Activated T-cell treated with anti-CD3 and anti-CD28 coated beads, Interleukin-2, amount 50 U/mL, for 72 hours (primary cell): ENCODE measurements around the gene GCFC2. TPM values are rescaled to one million over a fixed set of nuclear protein-coding genes. Genes with fewer than 3 reads are reported as not detected.
"Not testable (repeated sequence)": the region's sequence is repeated elsewhere in the genome, so short reads cannot be mapped to it uniquely, and the experiment has no call there.

ENCODE experiments used
- ATAC-seq, 2 donors: fragments of 150-1000 bp; cut with Tn5 transposase; replicated peaks in 1 of 2; 2 replicates each; pipeline ENCODE4 v1.10.0; 2021; ENCODE audit warnings: moderate library complexity in 2 of 2, mild to moderate bottlenecking in 1 of 2
- DNase-seq, 2 donors: peaks; one replicate each; pipeline ENCODE4 v3.0.0; 2021 to 2022; ENCODE audit warnings: mixed read lengths in 1 of 2
- H3K27ac Mint-ChIP-seq: one replicate; pipeline ENCODE4 v1.8.0; 2022; ENCODE audit warnings: mild to moderate bottlenecking, moderate library complexity, mixed read lengths
- H3K27me3 Mint-ChIP-seq: one replicate; pipeline ENCODE4 v1.8.0; 2022; ENCODE audit warnings: low read depth, mixed read lengths
- H3K36me3 Mint-ChIP-seq, 2 donors: one replicate each; pipeline ENCODE4 v1.8.0; 2022; ENCODE audit warnings: mixed read lengths in 2 of 2, mild to moderate bottlenecking in 1 of 2; ENCODE audit not compliant: insufficient read depth in 2 of 2
- H3K4me1 Mint-ChIP-seq: one replicate; pipeline ENCODE4 v1.8.0; 2022; ENCODE audit warnings: low read depth, mixed read lengths
- H3K4me3 Mint-ChIP-seq, 2 donors: one replicate each; pipeline ENCODE4 v1.8.0; 2022; ENCODE audit warnings: mild to moderate bottlenecking in 2 of 2, mixed read lengths in 2 of 2, moderate library complexity in 2 of 2
- H3K9me3 Mint-ChIP-seq, 2 donors: one replicate each; pipeline ENCODE4 v1.8.0; 2022; ENCODE audit warnings: mixed read lengths in 2 of 2
- total RNA-seq, 2 donors: library from RNA; stranded (reverse); gene quantifications; one replicate each; pipeline ENCODE4 v1.2.3, GENCODE V29; 2022

The GCFC2 gene
- total RNA-seq, 2 donors from 2014 or later, result 18.4 to 19.9 TPM

DNA sequence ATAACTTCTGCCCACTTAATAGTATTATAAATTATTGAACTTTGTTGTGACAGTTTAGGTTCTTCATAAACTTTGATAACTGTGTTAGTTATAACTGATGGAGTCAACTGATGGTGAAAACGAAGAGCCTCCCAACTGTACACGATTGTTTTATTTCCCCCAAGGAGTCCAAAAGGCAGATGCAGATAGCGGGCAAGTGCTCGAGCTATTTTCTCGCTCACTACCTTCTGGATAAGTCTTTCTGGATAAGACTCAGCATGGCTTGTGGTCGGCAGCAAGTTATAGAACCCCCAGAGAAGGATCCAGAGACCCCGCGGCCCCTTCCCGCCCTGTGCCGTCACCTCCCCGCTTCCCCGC, 517 bp downstream of the GCFC2 start:
- peaks cover 17% of the 10 kb centered on the region for H3K4me1 Mint-ChIP-seq
- DNase-seq (no peak), ATAC-seq (no peak)
- H3K27me3 Mint-ChIP-seq, result no peaks in the 10 kb centered on the region
- H3K4me3 Mint-ChIP-seq, result peak overlapping the region; percentile 94 to 95
- peaks cover 2 to 4% of the 10 kb centered on the region in 2 donors for H3K36me3 Mint-ChIP-seq
- H3K9me3 Mint-ChIP-seq, result no peaks in the 10 kb centered on the region
- peak overlapping the region; percentile 93 for H3K27ac Mint-ChIP-seq

DNA sequence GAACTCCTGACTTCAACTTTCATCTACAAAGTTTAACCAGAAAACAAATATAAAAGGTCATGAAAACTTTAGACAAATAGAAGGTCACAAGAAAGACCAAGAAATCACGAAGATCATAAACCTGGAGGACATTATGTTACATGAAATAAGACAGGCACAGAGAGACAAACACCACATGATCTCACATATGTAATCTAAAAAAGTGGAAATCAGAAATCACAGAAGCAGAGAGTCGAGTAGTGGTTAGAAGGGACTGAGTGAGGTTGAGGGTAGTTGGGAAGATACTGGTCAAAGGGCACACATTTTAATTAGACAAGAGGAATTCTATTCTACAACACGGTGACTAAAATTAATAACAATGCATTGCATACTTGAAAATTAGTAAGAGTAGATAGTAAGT, 1.4 kb downstream of the GCFC2 start:
- peak overlapping the region; percentile 24 for H3K27ac Mint-ChIP-seq
- H3K36me3 Mint-ChIP-seq, result peaks cover 4 to 9% of the 10 kb centered on the region in 2 donors
- ATAC-seq (no peak), DNase-seq (no peak)
- peaks cover 17% of the 10 kb centered on the region for H3K4me1 Mint-ChIP-seq
- H3K27me3 Mint-ChIP-seq, result no peaks in the 10 kb centered on the region
- no peaks in the 10 kb centered on the region for H3K9me3 Mint-ChIP-seq
- peak overlapping the region; percentile 77 to 80 for H3K4me3 Mint-ChIP-seq

GRCh38 chr2:75707901-75708300, 2.8 kb downstream of the GCFC2 start:
- DNase-seq (no peak), ATAC-seq (no peak)
- H3K4me1 Mint-ChIP-seq, result peaks cover 17% of the 10 kb centered on the region
- H3K27me3 Mint-ChIP-seq, result no peaks in the 10 kb centered on the region
- peaks cover 4 to 13% of the 10 kb centered on the region in 2 donors for H3K36me3 Mint-ChIP-seq
- H3K4me3 Mint-ChIP-seq, result peak overlapping the region; percentile 46 to 78
- H3K9me3 Mint-ChIP-seq, result no peaks in the 10 kb centered on the region
- H3K27ac Mint-ChIP-seq, result peak overlapping the region; percentile 61

GRCh38 chr2:75705921-75706320, 4.8 kb downstream of the GCFC2 start:
- Mint-ChIP-seq H3K27ac (peak overlapping the region; percentile 73), H3K36me3 (peaks cover 7 to 18% of the 10 kb centered on the region in 2 donors), H3K4me3 (no peak overlapping the region), H3K9me3 (no peaks in the 10 kb centered on the region), H3K4me1 (peaks cover 23% of the 10 kb centered on the region), H3K27me3 (no peaks in the 10 kb centered on the region)
- no peak for ATAC-seq
- DNase-seq, result no peak

DNA sequence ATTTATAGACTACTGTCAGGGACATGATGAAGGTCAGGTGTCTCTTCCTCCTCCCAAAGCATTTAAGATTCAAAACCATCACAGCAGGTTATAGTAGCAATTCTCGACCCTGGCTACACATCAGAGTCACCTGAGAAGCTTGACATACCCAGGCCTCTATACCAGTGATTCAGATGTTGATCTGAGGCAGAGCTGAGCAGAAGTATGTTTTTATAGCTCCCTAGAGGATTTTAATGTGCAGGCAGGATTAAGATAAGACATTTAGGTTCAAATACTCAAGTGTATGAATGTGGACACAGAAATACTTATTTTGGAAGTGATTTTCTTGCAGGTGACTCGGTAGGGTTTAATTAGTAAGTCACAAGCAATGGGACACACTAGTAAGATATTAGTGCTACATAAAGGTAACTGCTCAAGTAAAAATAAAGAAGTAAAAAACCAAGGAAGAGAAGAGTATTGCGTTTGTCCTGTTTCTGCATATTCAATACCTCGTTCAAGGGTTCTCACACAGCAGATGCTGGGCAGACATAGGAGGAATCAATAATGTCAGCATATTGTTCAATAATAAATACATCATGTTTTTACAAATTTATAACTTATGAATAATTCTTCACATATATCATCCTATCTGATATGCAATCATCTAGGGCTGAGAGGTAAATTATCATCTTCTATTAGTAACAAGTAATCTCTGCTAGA, 7.0 kb downstream of the GCFC2 start:
- no peaks in the 10 kb centered on the region for H3K27me3 Mint-ChIP-seq
- no peak for ATAC-seq
- H3K27ac Mint-ChIP-seq, result no peak overlapping the region
- peaks cover 17% of the 10 kb centered on the region for H3K4me1 Mint-ChIP-seq
- no peaks in the 10 kb centered on the region for H3K9me3 Mint-ChIP-seq
- no peak overlapping the region for H3K4me3 Mint-ChIP-seq
- peaks cover 9 to 24% of the 10 kb centered on the region in 2 donors for H3K36me3 Mint-ChIP-seq
- DNase-seq, result no peak

- H3K4me3 Mint-ChIP-seq, result no peak overlapping the region
- no peaks in the 10 kb centered on the region for H3K27me3 Mint-ChIP-seq
- H3K9me3 Mint-ChIP-seq, result peaks cover 0 to under 1% of the 10 kb centered on the region in 2 donors
- H3K4me1 Mint-ChIP-seq, result peaks cover 7% of the 10 kb centered on the region
- peak in 1 of 2 donors; percentile 36 for ATAC-seq
- no peak for DNase-seq
- H3K27ac Mint-ChIP-seq, result peak overlapping the region; percentile 30
- H3K36me3 Mint-ChIP-seq, result peaks cover 9 to 33% of the 10 kb centered on the region in 2 donors
These were observed 8.1 kb downstream of the GCFC2 start for GRCh38 chr2:75702593-75702992.

DNA sequence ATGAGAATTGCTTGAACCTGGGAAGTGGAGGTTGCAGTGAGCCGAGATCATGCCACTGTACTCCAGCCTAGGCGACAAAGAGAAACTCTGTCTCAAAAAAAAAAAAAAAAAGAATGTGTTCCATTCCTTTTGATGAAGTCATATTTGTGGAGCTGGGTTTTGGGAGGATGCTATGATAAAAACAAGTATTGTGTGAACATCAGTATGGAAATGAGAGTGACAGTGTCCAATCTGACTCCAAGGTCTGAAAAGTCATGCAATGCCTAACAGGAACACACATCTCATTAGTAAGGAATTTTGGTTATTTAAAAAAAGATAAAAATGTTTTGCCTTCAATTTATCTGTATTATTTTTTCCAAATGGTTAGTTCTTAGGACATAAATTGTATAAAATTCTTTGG, 11.8 kb downstream of the GCFC2 start:
- H3K4me1 Mint-ChIP-seq, result peaks cover 6% of the 10 kb centered on the region
- DNase-seq, result no peak
- no peak overlapping the region for H3K4me3 Mint-ChIP-seq
- no peak overlapping the region for H3K27ac Mint-ChIP-seq
- no peaks in the 10 kb centered on the region for H3K27me3 Mint-ChIP-seq
- H3K36me3 Mint-ChIP-seq, result peaks cover 10 to 28% of the 10 kb centered on the region in 2 donors
- H3K9me3 Mint-ChIP-seq, result peaks cover 0 to 1% of the 10 kb centered on the region in 2 donors
- ATAC-seq, result no peak

DNA sequence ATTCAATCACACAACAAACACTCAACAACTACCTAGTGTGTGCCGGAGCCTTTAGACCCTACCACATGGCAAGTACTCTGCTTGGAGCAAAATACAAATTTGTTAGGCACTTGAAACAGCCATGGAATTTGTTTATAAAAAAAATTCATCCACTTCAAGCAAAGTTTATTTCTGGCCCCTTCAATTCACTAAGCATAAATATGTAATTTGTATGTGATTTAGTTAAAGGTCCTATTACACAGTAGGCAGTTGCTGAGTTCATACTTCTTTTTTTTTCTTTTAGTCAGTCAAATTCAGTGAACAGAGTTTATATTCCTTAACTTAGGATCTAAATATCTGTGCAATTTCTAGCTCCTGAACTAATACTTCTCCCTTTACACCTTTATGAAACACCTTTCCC, 22.5 kb downstream of the GCFC2 start:
- no peak for DNase-seq
- no peaks in the 10 kb centered on the region for H3K27me3 Mint-ChIP-seq
- peaks cover 8 to 30% of the 10 kb centered on the region in 2 donors for H3K36me3 Mint-ChIP-seq
- no peak for ATAC-seq
- no peak overlapping the region for H3K27ac Mint-ChIP-seq
- H3K9me3 Mint-ChIP-seq, result no peaks in the 10 kb centered on the region
- no peak overlapping the region for H3K4me3 Mint-ChIP-seq
- peaks cover 5% of the 10 kb centered on the region for H3K4me1 Mint-ChIP-seq

DNA sequence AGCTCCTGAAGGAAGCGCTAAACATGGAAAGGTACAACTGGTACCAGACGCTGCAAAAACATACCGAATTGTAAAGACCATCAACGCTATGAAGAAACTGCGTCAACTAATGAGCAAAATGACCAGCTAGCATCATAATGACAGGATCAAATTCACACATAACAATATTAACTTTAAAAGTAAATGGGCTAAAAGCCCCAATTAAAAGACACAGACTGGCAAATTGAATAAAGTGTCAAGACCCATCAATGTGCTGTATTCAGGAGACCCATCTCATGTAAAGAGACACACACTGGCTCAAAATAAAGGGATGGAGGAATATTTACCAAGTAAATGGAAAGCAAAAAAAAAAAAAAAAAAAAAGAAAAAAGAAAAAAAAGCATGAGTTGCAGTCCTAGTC, 27.3 kb downstream of the GCFC2 start:
- DNase-seq, H3K9me3 Mint-ChIP-seq, H3K4me3 Mint-ChIP-seq, H3K4me1 Mint-ChIP-seq, ATAC-seq, H3K27me3 Mint-ChIP-seq: not testable (repeated sequence)
- H3K27ac Mint-ChIP-seq, result peak overlapping the region; percentile 39
- peaks cover 12 to 15% of the 10 kb centered on the region in 2 donors for H3K36me3 Mint-ChIP-seq

DNA sequence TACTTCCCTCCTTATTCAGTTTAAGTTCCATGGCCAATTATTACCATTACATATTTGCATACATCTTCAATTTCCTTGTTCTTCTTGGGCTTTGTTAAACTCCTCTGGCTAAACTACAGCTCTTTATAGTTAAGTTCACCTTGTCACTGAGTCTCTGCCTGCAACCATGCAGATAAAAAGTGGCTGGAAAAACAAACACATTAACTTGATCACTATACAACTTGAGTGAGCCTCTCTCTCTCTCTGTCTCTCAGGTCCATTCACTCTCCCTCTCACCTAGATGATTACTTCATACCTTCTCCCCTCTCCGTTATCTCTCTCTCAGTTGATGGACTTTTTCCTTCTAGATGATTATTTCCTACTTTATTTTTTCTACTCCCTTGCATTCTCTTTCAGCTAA, 30.3 kb downstream of the GCFC2 start:
- peaks cover 17% of the 10 kb centered on the region for H3K4me1 Mint-ChIP-seq

GRCh38 chr2:75679556-75679955, 31.2 kb downstream of the GCFC2 start:
- peak overlapping the region; percentile 43 for H3K27ac Mint-ChIP-seq

More for the DNA sequence above, 30.3 kb downstream of the GCFC2 start:
- H3K27ac Mint-ChIP-seq, result peak overlapping the region; percentile 67
- no peaks in the 10 kb centered on the region for H3K27me3 Mint-ChIP-seq
- DNase-seq (no peak), ATAC-seq (no peak)
- peaks cover 6 to 8% of the 10 kb centered on the region in 2 donors for H3K36me3 Mint-ChIP-seq
- no peak overlapping the region for H3K4me3 Mint-ChIP-seq
- H3K9me3 Mint-ChIP-seq, result no peaks in the 10 kb centered on the region

GRCh38 chr2:75676464-75676863, 34.3 kb downstream of the GCFC2 start:
- no peak for ATAC-seq
- H3K4me1 Mint-ChIP-seq, result peaks cover 12% of the 10 kb centered on the region

More at GRCh38 chr2:75679556-75679955, 31.2 kb downstream of the GCFC2 start:
- no peak for DNase-seq
- peaks cover 17% of the 10 kb centered on the region for H3K4me1 Mint-ChIP-seq
- no peak for ATAC-seq
- no peaks in the 10 kb centered on the region for H3K27me3 Mint-ChIP-seq
- H3K4me3 Mint-ChIP-seq, result no peak overlapping the region
- H3K9me3 Mint-ChIP-seq, result no peaks in the 10 kb centered on the region
- peaks cover 3 to 5% of the 10 kb centered on the region in 2 donors for H3K36me3 Mint-ChIP-seq

GRCh38 chr2:75675908-75676307, 34.8 kb downstream of the GCFC2 start:
- Mint-ChIP-seq H3K9me3 (no peaks in the 10 kb centered on the region), H3K4me1 (peaks cover 12% of the 10 kb centered on the region), H3K27ac (no peak overlapping the region)

More at GRCh38 chr2:75676464-75676863, 34.3 kb downstream of the GCFC2 start:
- Mint-ChIP-seq H3K36me3 (peaks cover 8 to 11% of the 10 kb centered on the region in 2 donors), H3K4me3 (no peak overlapping the region), H3K9me3 (no peaks in the 10 kb centered on the region), H3K27me3 (no peaks in the 10 kb centered on the region), H3K27ac (peak overlapping the region; percentile 87)
- no peak for DNase-seq

DNA sequence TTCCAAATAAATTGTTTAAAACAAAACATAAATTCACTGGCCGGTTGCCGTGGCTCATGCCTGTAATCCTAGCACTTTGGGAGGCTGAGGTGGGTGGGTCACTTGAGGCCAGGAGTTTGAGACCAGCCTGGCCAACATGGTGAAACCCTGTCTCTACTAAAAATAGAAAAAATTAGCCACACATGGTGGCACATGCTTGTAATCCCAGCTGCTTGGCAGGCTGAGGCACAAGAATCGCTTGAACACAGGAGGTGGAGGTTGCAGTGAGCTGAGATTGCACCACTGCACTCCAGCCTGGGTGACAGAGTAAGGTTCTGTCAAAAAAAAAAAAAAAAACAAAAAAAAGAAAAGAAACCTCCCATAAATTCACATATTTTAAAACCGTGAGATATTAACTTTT, 35.3 kb downstream of the GCFC2 start:
- not testable (repeated sequence) for H3K27ac Mint-ChIP-seq, H3K27me3 Mint-ChIP-seq, DNase-seq, H3K9me3 Mint-ChIP-seq, ATAC-seq, H3K4me3 Mint-ChIP-seq
- Mint-ChIP-seq H3K36me3 (peaks cover 11 to 18% of the 10 kb centered on the region in 2 donors), H3K4me1 (peaks cover 12% of the 10 kb centered on the region)

More at GRCh38 chr2:75675908-75676307, 34.8 kb downstream of the GCFC2 start:
- no peak for DNase-seq
- Mint-ChIP-seq H3K36me3 (peaks cover 10 to 15% of the 10 kb centered on the region in 2 donors), H3K4me3 (no peak overlapping the region), H3K27me3 (no peaks in the 10 kb centered on the region)
- no peak for ATAC-seq
